Measurements from ENCODE around the gene SIGLEC11. TPM values are rescaled to one million over a fixed set of nuclear protein-coding genes. Genes with fewer than 3 reads are reported as not detected.
A peak's percentile ranks its signal among the peaks of the same experiment; 100 is the strongest.

Gene SIGLEC11
- total RNA-seq, 1 donor from 2014 or later, result under 0.01 TPM

GRCh38 chr19:49911381-49912145 is 49.4 kb downstream of the SIGLEC11 start:
- no peak for FAIRE-seq
- DNase-seq (ENCODE audit: low spot score in 2 of 2), result no peak

GRCh38 chr19:49910179-49910578 is 50.8 kb downstream of the SIGLEC11 start:
- FAIRE-seq (no peak), DNase-seq (ENCODE audit: low spot score in 2 of 2) (no peak)

- FAIRE-seq (no peak), DNase-seq (ENCODE audit: low spot score in 2 of 2) (no peak)
Observed at GRCh38 chr19:49908480-49909420, 52.2 kb downstream of the SIGLEC11 start.

GRCh38 chr19:49907745-49908446 is 53.1 kb downstream of the SIGLEC11 start:
- DNase-seq (ENCODE audit: low spot score in 2 of 2) (no peak), FAIRE-seq (no peak)

- no peak for FAIRE-seq
- peak in 1 of 2 donors; percentile 51 for DNase-seq (ENCODE audit: low spot score in 2 of 2)
Observed at GRCh38 chr19:49906879-49907564, 54.0 kb downstream of the SIGLEC11 start.

GRCh38 chr19:49904136-49904535 is 56.8 kb downstream of the SIGLEC11 start:
- DNase-seq (ENCODE audit: low spot score in 2 of 2) (no peak), FAIRE-seq (no peak)

Other genes starting within 250 kb of the SIGLEC11 start
- gene TSKS, start 197.9 kb downstream of the SIGLEC11 start, total RNA-seq, result not detected
- 50.5 TPM for gene AP2A1, start 194.2 kb downstream of the SIGLEC11 start, total RNA-seq
- gene FUZ, start 147.9 kb downstream of the SIGLEC11 start, total RNA-seq, result 17.5 TPM
- 14.3 TPM for gene MED25, start 142.9 kb downstream of the SIGLEC11 start, total RNA-seq
- 109 TPM for gene PTOV1, start 110.0 kb downstream of the SIGLEC11 start, total RNA-seq
- gene PNKP, start 93.6 kb downstream of the SIGLEC11 start, total RNA-seq, result 23.2 TPM
- 4.1 TPM for gene AKT1S1, start 83.8 kb downstream of the SIGLEC11 start, total RNA-seq
- 5.7 TPM for gene TBC1D17, start 83.5 kb downstream of the SIGLEC11 start, total RNA-seq
- 0.41 TPM for gene IL4I1, start 64.3 kb downstream of the SIGLEC11 start, total RNA-seq
- 10.6 TPM for gene ATF5, start 32.0 kb downstream of the SIGLEC11 start, total RNA-seq
- 22.0 TPM for gene NUP62, start 31.7 kb downstream of the SIGLEC11 start, total RNA-seq
- gene VRK3, start 64.2 kb upstream of the SIGLEC11 start, total RNA-seq, result 17.1 TPM
- 11.0 TPM for gene ZNF473, start 64.8 kb upstream of the SIGLEC11 start, total RNA-seq
- not detected for gene IZUMO2, start 202.1 kb upstream of the SIGLEC11 start, total RNA-seq
- 0.82 TPM for gene MYH14, start 242.4 kb upstream of the SIGLEC11 start, total RNA-seq

Data from frontal cortex (tissue), 4 donors.